GM21825 (cell line): ENCODE data around the gene RSL24D1.

ENCODE experiments used
- ATAC-seq: cut with Tn5 transposase; IDR thresholded peaks from one replicate; pipeline ENCODE4 v1.9.1; 2021; ENCODE audit warnings: mild to moderate bottlenecking, moderate library complexity; ENCODE audit not compliant: unreplicated experiment

Gene RSL24D1

GRCh38 chr15:55196458-55197361 is at the start of gene RSL24D1:
RSL24D1 (minus strand) TSS chr15:55196941; CDS start chr15:55196890, 51 bp downstream.
- ATAC-seq = peak; percentile 93

- no peak for ATAC-seq
Observed at GRCh38 chr15:55245059-55245458, 48.3 kb upstream of the RSL24D1 start.

- ATAC-seq = no peak
Observed at GRCh38 chr15:55241891-55242290, 45.1 kb upstream of the RSL24D1 start.

GRCh38 chr15:55241186-55241585 is 44.4 kb upstream of the RSL24D1 start:
- ATAC-seq = no peak

- ATAC-seq = no peak
Observed at GRCh38 chr15:55240125-55240760, 43.5 kb upstream of the RSL24D1 start.

GRCh38 chr15:55239440-55240124 is 42.8 kb upstream of the RSL24D1 start:
- no peak for ATAC-seq

- no peak for ATAC-seq
Observed at GRCh38 chr15:55238877-55239276, 42.1 kb upstream of the RSL24D1 start.

- no peak for ATAC-seq
Observed at GRCh38 chr15:55237219-55238130, 40.7 kb upstream of the RSL24D1 start.

GRCh38 chr15:55235546-55236036 is 38.9 kb upstream of the RSL24D1 start:
- no peak for ATAC-seq

- no peak for ATAC-seq
Observed at GRCh38 chr15:55234800-55235104, 38.0 kb upstream of the RSL24D1 start.

GRCh38 chr15:55234104-55234799 is 37.5 kb upstream of the RSL24D1 start:
- ATAC-seq = no peak

GRCh38 chr15:55231455-55231854 is 34.7 kb upstream of the RSL24D1 start:
- ATAC-seq = no peak

GRCh38 chr15:55230953-55231352 is 34.2 kb upstream of the RSL24D1 start:
- no peak for ATAC-seq

- ATAC-seq = no peak
Observed at GRCh38 chr15:55230051-55230670, 33.4 kb upstream of the RSL24D1 start.

- ATAC-seq = no peak
Observed at GRCh38 chr15:55226127-55226526, 29.4 kb upstream of the RSL24D1 start.

GRCh38 chr15:55224892-55225291 is 28.2 kb upstream of the RSL24D1 start:
- peak; percentile 42 for ATAC-seq

GRCh38 chr15:55222588-55222987 is 25.8 kb upstream of the RSL24D1 start:
- peak; percentile 61 for ATAC-seq

GRCh38 chr15:55221090-55222011 is 24.6 kb upstream of the RSL24D1 start:
- peak; percentile 38 for ATAC-seq
